Testis (tissue), 2 donors: ENCODE measurements around the gene ANGPTL7.

ENCODE experiments used
- CTCF ChIP-seq, 3 experiments: fragments of 450-650 bp in 2 of 3; fragments of 200-600 bp in 1 of 3; sonication (generic) in 1 of 3; IDR thresholded peaks; one replicate each; pipeline ENCODE4 v1.5.1; 2016 to 2019; ENCODE audit warnings: antibody characterized with exemption in 3 of 3, mild to moderate bottlenecking in 2 of 3, moderate library complexity in 1 of 3
- POLR2A ChIP-seq: fragments of 450-650 bp; IDR thresholded peaks from one replicate; pipeline ENCODE4 v1.6.1; 2017; ENCODE audit warnings: antibody characterized with exemption, mild to moderate bottlenecking, moderate library complexity

DNA sequence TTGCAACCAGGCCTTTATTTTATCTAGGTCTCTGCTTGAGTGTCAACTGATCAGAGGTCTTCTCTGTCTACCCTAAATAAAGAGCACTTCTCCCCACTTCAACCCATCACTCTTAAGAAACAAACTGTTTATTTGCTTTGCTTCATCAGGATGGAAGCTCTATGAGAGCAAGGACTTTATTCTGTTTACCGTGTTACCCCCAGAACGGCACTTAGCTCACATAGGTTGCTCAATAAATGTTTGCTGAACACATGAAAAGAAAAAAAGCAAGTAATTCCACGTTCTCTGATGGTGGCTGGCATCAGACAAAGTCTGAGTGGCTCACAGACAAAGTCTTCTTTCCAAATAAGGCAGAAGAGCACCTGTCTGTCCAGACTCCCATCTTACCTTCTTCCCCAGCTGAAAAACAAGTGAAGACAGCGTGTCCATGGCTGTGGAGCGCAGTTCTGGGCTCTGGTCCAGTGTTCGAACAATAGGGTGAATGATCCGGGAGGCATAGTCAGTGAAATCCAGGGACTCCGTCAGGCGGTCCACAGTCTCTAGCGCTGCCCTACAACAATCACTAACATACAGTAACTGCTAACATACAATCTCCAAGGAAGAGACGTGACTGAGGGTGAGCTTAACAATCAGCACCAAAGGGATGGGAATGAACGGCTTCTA, 22.9 kb downstream of the ANGPTL7 start:
- TF ChIP-seq POLR2A (no peak), CTCF (IDR thresholded peaks at IDR 0.05) (no peak)
